Stimulated activated CD4-positive, alpha-beta T cell treated with anti-CD3 and anti-CD28 coated beads, Interleukin-2, amount 100 ng/mL, for 48 hours (primary cell): ENCODE results near the gene HOXB3.

Source experiments
- DNase-seq, 2 donors: peaks; one replicate each; pipeline ENCODE4 v3.0.0-alpha.2; 2020

Gene HOXB3

DNA sequence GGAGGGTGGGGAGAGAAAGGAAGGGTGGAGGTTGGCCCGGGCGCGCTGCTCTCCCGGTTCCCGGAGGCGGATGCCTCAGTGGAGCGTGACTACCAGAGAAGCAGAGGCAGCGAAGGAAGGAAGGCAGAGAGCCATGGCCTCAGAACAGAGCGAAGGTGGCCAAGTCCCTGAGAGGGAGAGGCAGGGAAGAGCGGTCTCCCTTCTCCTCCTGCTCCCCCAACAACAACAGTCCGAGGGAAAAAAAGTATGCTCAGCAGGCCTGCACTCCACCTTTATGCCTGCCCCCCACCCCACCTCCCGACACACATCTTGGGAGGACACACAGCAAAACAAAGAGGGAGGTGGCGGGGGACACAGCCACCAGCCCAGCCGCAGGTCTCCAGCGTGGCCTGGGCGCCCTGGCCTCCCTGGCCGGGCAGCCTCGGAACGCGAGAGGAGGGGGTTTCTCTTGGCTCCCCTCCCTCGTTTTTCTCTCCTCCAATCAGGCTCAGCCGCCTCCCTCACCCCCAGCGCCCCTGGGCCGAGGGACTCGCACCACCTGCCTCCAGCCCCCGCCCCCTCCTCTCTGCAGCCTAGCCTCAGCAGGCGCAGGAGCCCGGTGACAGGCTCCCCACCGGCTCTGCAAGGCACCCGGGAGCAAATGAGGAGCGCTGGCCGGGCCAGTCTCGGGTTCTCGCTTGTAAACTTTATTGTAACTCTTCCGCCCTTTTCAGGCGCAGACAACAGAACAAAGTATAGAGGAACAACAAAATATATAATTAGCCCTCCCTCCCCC lies 21.8 kb upstream of the HOXB3 start:
- no peak for DNase-seq

DNA sequence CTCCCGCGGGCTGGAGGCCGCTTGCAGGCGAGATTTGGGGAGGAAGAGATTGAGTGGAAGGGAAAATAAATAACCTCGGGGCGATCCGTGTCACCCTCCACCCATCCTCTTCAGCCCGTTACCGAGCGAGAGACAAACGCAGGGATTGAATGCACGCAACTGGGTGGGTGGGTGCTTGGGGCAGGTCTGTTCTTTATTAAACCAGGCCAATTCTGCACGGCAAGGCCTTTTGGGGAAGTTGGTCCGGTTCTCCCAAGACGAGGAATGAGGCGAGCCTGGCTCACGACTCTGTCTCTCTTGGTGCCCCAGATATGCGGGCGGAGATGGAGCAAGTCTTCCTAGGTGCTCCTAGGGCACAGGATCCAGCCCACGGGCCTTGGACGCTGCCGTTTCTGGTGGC lies 21.2 kb upstream of the HOXB3 start:
- DNase-seq: no peak

DNA sequence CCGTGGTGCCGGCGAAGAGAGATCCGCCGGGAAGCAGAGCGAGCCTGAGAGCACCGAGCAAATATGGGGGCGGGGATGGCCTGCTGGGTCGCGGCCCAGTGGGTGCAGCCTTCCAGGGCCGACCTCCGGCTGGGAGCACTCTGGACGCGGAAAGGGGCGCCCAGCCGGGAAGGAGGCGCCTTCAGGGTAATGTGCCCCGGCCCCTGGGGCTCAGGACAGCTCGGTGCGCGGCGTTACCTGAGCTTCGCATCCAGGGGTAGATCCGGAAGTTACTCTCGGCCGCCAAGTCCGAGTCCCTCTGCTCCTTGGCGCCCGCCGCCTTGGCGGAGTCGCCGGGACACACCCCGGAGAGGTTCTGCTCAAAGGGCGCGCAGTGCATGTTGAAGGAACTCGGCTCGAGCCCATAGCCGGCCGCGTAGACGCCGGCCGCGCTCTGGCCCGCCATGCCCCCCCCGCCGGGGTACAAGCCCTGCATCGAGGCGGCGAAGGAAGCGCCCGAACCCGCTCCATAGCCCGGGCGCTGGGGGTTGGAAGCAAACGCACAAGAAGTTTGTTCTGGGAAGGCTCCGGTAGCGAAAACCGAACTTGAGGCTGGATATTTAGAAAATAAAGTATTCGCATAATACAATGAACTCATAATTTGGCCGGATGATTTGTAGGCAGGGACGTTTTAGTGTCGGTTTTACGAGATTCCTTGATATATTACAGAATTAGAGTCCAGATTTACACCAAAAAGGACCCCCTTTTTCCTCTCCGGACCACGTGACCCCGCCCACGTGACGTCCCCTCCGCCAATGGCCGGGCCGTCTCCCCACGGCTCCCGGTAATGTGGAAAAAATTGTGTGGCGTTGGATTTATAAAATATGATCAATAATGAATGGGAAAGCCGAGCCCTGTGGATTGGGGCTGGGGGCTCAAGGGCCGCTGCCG lies 20.5 kb upstream of the HOXB3 start, which contains the start of gene HOXB7:
TSS of gene HOXB7 (minus strand) at position 736 of the 930 bp plus-strand sequence. CDS start at position 637, 99 bp downstream.
- DNase-seq: peak; percentile 65 to 69

DNA sequence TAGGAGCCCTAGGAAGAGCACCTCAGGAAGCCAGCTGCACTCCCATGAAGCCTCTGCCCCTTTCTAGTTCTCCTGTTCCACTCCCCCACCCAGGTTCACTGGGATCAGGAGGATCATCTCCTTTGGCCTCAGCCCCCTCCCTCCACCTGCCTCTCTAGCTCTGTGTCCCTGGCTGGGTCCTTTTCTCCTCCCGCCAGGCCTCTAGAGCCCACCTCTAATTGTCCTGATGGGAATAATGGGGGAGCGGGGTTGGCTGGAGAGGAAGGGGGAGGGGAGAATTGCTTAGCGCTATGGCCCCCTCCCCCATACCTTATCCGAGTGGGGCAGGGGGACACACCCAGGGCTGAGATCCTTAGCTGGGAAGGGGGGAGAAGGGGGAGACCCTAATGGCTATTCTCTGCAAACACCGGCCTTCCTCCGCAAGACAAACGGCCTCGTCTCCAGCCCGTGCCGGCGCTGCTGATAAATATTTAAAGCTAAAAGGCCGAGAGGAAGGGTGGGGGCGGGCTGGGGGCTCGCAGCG lies 19.8 kb upstream of the HOXB3 start:
- no peak for DNase-seq

DNA sequence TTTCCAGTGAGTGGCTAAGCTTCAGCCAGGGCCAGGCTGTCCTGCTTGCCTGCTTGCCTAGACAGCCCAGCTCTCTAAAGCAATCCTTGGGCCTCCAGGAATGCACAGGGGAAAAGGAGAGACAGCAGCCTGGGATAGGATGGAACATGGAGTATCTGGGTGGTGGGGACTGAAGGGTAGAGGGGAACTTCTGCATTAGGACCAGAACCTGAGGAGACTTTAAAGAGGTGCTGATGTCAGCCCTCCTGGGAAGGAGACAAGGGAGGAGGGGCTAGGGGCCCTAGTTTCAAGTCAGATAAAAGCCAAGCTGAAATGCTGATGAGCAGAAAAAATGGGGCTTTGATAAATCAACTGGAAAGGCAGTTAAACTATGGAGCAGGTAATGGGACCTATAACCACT lies 19.0 kb upstream of the HOXB3 start:
- no peak for DNase-seq

DNA sequence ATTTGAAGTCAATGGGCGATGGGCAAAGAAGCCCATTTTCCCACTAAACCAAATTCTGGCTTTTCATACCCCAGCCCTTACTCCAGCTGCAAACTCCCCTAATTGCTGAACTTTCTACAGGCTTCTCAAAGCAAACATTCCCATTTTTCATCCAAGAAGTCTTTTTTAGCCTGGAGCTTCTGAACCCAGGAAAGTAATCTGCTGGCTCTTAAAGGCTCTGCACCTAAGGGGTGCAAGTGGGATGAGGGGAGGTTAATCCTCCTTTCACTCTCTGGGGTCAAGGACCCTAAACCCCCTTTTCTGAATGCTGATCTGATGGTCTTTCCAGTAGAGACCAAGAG lies 18.4 kb upstream of the HOXB3 start:
- DNase-seq: no peak

DNA sequence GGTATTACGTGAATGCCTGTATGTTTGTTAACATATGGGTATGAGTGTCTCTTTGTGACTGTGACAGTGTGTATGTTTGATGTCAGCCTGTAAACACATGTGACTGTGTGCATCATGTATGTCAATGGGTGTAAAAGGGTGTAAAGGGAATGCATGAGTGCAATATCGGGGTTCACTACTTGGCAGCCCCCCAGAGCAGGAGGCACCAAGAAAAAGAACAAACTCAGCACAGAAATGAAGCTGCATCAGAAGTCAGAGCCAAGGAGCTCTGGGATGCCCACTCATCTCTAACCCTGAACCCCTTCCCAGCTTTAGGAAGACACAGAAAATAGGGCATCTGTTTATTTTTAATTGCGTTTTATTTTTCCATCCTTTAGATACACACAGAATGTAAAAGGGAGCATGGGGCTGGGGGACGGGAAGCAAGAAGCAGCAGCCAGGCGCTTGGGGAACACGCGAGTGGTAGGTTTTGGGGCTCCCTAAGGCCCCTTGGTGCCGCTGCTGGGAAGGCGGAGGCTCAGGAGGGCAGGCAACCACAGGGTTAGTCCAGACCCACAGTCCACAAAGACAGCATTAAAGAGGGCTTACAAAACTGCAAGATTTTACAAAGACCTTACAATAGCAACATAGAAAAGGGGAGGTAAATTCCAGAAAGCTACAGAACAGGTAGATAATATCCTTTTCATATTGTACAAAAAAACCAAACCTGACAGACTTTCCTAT lies 17.0 kb upstream of the HOXB3 start:
- DNase-seq: no peak

DNA sequence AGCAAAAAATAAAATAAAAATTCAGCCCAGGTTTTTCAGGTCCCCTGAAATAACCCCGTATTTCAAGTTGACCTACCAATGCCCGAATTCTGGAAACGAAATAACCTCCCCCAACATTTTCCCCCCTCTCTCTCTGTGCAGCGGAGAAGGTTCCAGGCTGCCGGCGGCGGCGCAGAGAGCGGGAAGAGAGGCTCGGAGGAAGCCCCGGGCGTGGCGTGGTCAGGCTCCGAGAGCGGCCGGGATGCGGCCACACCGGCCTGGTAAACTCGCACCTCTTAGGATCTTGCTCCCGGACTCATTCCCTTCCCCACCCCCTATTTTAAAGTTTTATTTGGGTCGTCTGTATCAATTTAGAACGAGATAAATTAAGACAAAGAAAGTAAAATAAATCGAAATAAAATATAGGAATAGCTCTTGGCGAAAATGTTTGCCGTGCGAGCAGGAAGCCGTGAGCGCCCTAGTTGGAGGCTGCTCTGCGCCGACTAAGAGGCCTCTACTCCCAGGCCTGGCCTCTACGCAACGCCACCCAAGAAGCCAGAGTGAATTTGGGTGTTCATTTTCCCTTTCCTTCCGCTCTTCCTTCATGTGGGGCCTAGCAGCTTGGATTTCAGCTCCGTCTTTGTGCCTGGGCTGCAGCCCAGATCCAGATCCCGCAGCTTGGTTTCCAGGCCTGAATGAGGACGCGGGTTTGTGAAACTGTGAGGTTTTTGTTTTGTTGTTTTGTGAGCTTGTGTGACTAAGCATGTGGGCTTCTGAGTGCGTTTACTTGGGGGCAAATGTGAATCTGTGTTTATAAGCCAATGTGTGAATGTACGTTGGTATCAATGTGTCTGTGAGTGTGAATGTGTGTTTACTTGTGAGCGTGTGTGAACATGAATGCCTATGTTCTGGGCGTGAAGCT lies 16.2 kb upstream of the HOXB3 start:
- no peak for DNase-seq

DNA sequence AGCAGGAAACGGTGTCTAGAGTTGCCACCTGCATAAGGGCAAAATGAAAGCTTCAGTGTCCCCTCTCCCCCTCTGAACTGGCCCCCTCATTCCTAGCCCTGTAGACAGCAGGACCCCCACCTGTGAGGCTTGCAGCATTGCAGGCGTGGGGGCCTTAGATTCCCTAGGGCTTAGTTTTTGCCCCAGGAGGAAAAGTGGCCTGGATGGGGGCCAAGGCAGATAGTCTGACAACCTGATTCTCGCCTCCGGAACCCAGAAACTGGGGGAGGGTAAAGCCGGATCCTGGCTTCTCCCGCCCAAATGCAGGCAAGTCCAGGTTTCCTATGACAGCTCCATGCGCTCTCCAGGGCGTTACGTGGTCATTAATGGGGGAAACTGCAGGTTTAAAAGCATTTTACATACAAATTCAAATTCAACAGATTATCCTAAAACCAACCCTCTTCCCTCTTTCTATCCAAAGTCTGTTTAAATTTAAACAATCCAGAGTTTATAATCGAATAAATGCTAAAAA lies 15.4 kb upstream of the HOXB3 start:
- no peak for DNase-seq

DNA sequence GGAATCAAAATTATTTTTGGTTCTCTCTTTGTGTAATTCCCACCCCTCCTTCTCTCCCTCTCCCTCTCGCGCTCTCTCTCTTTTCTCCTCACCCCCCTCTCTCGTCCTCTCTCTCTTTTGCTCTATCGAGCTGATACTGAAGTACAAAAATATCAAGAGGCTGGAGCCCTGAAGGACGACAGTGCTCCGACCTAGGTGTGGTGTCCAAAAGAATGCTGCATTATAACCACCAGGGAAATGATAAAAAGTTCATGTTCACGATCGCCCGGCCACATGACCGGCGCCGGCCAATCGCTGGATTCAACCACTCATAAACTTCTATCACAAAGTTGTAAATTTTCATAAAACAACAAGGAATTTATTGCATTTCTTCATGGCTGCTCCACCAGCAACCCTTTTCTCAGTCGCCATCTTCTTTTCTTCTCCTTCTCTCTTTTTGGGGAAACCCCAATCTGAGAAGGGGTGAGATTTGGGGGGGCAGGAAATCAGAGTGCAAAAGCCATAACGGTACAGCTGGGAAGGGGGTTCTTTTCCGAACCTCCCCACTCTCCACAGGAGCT lies 14.8 kb upstream of the HOXB3 start, which contains the start of gene HOXB6:
TSS of gene HOXB6 (minus strand) at position 217 of the 560 bp plus-strand sequence. CDS start 6,836 bp downstream, outside the sequence.
- no peak for DNase-seq

DNA sequence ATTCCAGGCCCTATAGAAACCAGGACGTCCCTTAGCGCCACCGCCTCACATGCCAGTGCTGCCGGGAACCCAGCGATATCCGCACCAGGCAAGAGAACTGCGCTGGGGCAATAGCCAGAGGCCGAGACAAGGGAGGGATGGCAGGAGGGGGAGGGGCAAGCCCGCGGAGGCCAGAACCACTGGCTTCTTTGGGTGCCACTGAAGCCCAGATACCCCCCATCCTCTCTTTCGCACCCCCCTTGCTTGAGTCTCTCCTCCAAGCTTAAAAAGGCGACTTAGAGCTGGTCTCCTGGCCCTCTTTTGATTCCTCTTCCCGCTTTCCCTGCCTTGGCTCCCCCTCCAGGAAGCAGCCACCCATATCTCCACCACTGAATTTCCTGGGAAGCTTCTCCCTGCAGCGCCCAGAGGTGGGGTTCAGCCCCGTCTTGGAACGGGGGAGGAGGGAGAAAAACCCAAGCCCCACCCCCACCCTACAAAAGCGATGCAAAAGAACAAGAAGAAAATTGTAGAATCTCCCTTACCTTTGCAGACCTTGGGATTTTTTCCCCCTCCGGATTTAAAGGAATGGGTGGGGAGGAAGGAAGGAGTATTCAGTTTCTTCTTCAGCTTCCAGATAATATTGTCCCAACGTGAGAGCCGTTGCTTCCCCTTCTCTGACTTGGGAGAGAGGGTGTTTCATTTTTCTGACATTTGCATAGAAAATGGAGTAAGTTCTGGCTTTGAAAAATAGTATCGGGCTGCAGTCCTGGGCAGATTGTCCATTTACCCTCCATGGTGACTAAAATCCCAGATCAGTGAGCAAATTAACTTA lies 14.1 kb upstream of the HOXB3 start:
- DNase-seq: no peak

DNA sequence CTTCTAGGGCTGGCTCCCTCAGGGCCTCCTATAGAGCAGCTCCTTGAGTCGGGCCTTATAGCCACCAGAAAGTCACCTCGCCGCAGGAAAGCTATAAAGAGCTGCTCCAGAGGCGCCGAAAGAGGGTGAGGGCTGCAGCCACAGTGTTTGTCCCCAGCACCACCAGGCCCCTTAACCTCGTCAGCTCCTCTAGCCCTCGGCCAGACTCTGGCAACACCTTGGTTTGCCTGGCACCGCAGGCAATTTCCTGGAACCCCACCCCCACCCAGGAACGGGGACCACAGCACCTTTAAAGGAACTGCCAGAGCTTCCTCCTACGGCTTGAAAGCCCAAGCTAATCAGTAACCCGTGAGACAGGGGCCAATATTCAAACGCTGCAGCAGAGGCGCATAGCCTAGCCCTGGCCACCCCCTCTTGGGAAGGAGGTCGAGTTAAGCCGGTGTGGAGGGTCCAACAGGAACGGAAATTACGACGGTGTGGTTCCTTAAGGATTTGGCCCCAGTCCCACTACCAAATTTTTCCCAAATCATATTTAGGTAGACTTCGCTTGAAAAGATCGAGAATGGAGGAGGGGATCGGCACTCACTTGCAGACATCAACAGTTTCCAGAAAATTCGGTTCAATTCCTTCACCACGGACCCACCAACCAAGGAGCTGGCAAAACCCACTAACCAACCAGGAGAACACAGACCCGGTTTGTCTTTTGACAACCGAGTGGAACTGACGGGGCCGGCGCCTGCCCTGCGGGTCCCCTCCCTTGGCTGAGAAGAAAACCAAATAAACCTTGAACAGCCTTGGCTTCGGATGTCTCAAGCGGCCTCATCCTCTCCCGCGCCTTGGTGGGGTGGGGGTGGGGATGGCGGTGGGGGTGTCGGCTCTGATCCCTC lies 11.7 kb upstream of the HOXB3 start:
- DNase-seq: no peak

DNA sequence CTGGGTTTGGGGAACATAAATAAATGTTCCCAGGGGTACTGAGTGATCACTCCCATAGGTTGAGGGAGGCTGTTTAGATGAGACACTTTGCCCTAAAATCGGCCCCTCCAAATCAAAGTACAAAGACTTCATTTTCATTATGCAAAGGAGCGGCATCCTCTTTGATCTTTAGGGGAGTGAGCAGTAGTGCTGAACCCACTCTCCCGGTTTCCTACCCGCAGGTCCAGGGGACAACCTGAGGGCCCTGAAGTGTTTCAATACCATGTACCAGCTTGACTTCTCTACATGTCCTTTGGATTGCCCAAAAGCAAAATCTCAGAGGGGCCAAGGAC lies 11.1 kb upstream of the HOXB3 start:
- no peak for DNase-seq

DNA sequence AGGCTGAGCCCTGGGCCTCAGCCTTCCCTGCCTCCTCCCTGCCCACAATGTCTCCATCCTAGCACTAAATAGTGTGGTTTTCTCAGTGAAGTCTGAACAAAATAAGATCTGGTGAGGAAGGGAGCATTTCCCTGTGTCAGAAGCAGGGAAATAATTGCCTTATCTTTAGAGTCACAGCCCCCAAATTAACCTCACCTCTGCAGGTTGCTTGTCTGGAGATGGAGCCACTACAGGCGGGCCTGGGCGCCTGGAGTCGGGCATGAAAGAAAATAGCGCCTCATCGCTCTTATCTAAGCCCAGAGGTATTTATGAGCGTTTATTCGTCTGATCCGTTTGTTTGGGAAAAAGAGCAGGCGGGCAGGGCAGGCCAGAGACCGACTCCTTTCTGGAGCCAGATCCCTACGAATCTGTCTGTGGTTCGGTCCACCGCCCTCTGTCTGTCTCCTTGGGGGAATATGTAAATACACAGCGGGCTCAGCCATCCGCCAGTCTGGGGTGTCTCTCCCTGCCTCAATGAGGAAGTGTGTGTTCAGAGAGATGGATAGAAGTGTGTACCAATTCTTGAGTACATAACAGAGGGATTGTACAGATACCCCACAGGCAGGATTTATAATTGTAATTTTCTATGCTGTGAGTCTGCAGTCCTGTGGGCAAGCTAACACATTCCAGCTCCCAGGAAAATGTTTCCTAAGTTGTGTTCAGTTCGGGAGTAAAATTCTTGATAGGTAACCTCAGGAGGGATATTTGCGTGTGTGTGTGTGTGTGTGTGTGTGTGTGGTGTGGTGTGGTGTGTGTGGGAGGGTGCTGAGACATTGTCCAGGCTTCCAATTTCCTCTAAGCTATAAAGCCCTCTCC lies 10.4 kb upstream of the HOXB3 start:
- no peak for DNase-seq

DNA sequence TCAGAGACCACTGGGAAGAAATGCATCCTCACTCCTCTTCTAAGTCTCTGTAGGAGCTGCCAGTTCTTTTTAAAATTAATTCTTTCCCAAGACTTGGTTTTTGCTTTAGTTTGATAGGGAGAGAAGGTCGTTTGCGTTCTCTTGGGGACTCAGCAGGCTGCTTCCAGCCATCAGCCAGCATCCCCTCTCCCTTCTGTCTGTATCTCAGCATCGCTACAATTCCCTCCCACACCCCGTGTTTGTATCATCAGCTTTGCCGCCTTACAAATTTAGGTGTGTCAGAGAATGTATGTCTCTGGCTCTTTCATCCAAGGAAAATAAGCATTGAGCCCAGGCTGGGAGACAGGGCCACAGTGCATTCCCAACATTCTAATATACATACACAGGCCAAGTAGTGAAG lies 9.3 kb upstream of the HOXB3 start:
- DNase-seq: no peak

DNA sequence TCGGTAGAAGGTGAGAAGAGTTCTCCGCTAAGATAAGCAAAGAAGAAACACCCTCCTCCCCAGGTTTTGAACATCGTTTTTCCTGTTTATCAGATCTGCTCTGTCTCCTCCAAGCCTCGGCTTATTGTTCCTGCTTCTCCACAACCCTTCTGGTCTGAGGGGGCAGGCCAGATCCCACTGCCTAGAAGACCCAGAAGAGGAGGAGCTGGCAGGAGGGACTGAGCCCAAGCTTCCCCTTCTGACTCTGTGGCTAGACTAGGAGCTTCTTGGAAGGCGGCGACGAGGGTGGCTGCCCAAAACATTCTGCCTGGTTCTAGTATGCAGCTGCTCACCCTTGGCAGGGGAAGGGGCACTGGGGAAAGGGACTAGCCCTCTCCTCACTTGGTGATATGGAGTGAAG lies 8.7 kb upstream of the HOXB3 start:
- DNase-seq: no peak

DNA sequence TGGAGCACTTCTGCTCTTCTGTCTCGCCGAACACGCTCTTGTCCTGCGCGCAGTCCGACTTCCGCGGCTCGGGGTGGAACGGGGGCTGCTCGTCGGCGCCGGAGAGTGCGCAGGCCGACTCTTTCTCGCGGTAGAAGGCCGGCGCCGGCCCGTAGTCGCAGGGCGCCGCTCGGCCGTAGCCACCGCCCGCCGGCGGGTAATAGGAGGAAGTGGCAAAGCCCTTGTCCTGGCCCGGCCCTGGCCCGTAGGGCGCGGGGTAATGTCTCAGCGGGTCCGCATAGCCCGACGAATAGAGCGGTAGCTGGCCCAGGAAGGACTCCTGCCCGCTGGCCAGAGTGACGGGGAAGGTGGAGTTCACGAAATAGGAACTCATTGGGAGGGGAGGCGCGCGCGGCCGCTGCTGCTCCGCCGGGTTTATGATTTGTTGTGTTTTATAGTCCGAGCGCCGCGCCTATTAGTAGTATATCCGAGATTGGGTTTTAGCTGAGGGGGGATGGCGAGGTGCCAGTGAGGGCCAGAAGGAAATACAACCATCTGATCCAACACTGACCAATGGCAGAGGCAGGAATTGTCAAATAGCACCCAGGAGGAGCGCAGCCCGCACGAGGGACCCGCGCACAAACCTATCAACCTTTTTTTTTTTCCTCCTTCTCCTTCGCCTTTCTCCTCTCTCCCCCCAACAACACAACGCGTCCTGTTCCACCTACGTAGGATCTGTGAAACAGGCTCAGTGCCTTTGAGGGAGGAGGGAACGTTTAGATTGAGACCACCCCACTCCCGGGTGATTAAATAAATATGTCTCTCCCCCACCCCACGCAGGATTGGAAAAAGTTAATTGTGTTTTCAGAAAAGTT lies 8.0 kb upstream of the HOXB3 start:
- no peak for DNase-seq

DNA sequence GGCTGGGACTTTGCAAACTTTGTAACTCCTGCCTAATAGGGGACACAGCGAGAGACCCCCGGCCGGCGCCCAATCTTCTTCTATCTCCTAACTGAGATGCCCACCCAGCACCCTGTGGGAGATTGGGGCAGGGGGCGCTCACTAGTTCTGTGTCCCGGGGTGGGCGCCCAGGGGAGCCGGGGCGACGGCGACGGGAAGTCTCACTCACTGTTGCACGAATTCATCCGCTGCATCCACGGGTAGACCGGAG lies 7.4 kb upstream of the HOXB3 start:
- DNase-seq: no peak
